Forelimb muscle (tissue), 1 donor: ENCODE data around the gene ROBO1. TPM values are rescaled to one million over a fixed set of nuclear protein-coding genes. Genes with fewer than 3 reads are reported as not detected.

Experiments
- DNase-seq: peaks from one replicate; pipeline ENCODE4 v3.0.0-alpha.2; 2013; ENCODE audit warnings: low read depth
- polyA plus RNA-seq: library from polyadenylated mRNA; unstranded; fragments of 120-200 nt; gene quantifications from one replicate; pipeline ENCODE4 v1.2.1, GENCODE V29; 2013; ENCODE audit not compliant: insufficient read length

Gene ROBO1
- polyA plus RNA-seq, 1 donor = 35.9 TPM

DNA sequence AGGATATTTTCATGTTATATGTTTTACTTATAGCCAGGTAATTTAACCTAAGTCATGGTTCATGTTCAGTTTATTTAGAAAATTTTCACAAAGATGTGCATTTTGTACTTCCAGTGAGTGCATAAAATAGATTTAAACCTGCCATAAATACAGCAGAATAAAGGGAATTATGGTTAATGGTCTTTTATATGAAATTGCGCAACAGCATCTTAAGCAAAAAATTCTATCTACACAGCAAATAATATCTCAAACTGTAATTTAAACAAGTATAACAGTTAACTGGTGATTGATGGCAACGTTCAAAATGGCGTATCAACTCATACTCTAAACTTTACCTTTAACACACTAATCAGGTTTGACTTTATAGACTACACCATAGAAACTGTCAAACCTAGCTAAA is 97.6 kb downstream of the ROBO1 start:
- DNase-seq = no peak

DNA sequence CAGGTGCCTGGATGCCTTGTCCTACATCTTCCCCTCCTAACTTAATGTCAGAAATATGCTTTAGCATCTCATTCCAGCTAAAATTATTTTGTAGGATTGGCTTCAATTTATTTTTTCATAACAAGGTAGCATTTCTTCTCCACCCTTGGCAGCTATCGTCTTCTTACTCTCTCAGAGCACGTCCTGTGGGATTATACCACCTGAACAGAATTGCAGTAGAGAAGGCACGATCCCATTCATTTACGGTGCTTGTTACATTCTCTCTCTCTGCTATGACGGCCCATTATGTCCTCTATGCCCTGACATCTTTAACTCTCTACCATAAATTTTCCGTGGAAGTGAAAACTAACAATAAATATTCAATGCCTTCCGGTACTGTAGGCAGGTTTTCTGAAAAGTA is 103.3 kb downstream of the ROBO1 start:
- DNase-seq = no peak

DNA sequence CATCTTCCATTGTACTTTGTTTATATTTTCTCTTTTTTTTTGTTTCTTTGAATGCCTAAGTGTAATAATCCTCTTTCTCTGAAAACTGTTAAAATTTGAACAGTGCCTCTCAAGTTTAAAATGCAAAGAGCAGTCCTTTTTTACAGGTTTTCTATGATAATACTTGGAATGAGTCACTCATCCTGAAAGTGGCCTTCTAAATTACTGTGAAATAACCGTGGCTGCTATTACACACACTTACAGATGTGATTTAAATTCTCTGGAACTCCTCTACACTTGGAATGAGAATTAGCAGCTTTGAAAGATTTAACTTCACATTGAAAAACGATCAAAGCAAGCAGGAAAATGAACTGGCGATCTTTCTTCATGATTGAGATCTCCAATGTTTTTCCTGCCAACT is 105.9 kb downstream of the ROBO1 start:
- DNase-seq = no peak

DNA sequence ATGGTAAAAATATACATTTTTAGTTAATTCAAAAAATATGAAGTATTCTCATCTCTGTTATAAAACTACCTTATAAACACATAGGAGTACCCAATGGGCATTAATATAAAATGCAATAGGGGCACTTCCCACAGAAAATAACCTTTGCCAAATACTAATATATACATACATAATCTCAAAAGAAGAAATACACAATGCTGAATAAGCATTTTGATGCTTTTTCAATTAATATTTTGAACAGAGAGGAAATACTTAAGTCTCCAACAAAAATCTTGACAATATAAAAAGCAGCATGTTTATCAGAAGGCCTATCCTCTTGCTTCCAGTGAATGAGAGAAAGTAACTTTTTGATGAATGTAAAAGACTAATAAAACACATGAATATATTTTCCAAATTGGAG is 110.7 kb downstream of the ROBO1 start:
- DNase-seq = no peak

DNA sequence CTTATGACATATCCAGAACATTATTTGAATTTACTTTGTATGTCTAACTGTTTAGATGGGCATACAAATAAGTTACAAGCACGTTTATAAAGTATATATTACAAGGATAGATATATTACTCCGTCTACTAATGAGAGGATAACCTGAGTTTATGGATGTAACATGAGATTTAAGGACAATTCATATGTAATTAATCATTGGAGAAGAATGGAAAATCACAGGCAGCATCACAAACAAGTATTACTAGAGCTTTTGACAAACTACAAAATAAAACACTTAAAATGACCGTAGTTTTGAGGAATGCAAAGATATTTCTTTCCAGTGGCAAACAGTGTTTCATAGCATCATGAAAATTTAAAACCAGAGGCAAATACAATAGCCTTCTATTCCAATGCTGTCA is 113.8 kb downstream of the ROBO1 start:
- no peak for DNase-seq

DNA sequence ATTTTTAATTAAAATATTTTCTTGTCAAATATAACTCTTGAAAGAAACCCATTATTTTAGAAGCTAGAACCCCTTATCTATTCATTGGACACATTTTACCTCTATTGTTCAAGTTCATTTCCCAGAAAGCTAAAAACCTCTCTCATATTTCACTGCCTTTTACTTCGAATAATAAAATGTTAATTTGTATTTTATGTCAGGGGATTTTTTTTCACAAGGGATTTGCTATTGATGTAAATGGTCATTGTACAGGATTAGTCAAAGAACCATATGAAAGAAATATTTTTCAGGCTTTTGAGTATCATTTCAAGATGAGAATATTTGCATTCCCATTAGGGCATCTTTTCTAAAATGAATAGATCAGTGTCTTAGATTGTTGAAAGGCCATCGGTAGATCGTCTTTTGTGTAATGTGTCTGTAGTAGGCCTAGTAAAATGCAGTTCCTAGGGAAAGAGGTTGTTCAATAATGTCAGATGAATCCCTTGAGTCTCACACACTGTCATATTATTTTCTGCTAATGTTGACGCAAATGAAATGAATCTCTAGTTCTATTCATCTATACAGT is 114.5 kb downstream of the ROBO1 start:
- no peak for DNase-seq

DNA sequence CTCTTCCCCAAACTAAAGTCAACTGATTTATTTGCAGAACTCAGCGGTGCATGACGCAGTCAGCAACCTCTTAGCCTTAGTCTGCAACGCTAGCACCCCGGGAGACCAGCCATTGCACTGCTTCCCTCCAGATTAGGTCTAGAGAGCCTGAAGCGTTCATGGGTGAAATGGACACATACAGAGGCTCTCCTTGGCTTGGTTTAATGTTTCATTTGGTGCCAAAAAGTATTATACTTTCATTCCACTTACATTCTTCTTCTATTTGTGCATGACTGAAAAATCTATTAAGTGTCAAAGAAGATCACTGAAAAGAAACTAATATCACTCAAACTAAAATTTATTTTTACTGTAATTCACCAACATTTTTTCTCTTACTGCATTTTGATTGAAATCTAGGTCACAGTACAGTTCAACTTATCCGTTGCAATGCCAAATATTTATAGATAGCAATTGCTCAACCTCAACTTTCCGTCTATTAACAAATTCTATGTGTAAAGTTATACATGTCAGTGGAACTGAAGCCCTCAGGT is 116.2 kb downstream of the ROBO1 start:
- no peak for DNase-seq

DNA sequence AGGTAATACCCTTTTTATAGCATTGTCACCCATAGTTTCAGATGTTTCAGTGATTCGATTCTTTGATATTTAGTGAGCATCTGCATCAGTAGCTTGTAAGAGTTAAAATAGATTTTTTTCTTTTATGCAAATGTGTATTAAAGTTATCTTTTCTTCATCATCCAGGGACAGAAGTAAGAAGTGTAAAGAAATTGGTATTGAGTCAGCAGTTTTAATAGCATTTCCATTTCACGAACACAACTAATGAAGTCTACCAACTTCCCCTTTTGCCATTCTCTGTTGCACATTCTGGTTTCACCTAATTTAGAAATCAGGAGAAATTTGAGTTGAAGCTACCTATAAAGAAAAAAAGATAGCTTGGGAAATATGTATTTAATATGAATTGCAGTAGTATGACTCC is 127.9 kb downstream of the ROBO1 start:
- DNase-seq = no peak

DNA sequence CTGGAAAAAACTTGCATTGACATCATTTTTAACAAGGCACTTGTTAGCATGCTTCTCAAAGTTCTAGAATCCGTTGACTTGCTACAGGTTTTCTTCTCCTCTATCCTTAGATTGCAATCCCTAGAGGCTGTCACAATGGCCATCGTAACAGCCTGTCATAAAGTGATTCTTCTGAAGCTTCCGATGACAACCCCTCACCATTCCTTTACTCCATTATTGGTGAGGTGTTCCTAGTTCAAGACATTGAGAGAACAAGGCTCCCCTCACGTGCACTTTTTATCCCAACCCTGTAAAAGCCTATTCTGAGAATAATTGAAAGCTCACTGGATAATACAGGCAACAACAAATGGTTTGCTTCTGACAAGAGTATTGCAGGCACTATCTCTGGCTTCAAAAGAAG is 131.4 kb downstream of the ROBO1 start:
- no peak for DNase-seq

DNA sequence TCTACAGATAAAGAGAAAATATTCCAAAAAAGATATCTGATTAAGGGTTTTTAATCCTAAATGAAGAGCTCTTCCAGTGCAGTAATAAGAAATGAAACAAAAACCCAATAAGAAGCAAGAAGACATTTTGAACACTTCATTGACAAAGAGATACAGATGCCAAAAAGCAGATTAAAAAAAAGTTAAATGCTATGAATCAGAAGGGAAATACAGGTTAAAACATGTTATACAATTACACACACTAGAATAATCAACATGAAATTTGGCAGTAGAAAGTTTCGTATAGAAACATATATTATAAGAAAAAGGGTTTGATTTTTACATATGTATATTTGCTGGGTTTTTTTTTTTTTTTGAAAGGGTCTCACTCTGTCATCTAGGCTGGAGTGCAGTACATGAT is 135.0 kb downstream of the ROBO1 start:
- DNase-seq = no peak

DNA sequence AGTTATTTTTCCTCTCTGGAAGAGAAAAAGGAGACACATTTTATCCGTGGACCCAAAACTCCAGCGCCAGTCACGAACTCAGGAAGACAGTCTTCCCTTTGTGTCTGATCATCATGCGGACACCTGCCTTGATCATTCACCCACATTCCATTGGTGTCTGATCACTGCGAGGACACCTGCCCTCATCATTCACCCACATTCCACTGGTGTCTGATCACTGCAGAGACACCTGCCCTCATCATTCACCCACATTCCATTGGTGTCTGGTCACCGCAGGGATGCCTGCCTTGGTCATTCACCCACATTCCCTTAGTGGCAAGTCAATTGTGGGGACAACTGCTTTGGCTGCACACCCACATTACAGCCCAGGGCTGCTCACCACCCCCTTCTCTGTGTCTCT is 148.9 kb downstream of the ROBO1 start:
- DNase-seq = no peak

DNA sequence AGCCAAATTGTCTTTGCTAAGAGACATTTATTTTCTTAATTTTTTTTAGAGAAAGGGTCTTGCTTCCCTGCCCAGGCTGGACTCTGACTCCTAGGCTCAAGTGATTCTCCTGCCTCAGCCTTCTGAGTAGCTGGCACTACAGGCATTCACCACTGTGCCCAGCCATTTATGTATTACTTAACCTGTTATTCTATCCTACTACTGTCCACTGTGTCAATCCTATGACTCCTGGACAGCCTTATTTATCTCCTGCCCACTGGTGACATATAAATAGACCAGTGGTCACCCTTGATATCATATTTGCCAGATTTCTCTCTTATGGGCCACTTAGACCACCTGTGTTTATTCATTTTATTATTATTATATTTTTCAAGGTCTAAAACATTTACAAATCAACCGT is 161.4 kb downstream of the ROBO1 start:
- DNase-seq = no peak

DNA sequence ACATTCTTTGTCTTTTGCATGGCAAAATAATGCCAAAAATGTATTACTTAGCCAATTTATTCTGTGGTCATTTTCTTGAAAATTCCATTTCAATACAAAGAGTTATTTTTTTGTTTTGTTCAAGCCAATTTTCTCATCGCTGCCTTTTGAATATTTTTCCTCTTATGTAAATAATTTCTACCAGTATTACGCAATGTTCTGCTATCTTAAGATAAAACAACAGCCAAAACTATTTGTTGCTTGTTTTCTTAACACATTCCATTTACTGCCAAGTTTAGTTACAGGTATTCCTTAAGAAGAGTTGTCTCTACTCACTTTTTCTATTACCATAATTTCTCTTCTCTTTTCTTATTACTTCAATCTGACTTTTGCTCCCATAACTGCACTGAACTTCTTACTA is 163.1 kb downstream of the ROBO1 start:
- DNase-seq = no peak

DNA sequence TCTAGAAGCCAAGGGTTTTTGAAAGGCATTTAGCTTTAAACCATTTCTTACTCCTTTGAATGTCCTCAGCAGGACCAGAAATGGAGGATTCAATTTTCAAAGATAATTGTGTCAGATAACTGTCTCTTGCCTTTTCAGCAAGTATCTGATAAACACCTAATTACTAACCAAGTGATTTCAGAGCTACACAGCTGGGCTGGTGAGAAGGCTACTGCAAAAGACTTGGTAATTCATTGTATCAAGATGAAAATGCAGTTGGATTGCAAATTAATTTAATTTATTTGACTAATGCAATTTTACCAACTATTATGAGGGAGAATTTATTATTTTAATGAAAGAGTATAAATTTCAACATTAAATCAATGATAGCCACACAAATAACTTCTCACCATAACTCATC is 165.4 kb downstream of the ROBO1 start:
- DNase-seq = no peak

DNA sequence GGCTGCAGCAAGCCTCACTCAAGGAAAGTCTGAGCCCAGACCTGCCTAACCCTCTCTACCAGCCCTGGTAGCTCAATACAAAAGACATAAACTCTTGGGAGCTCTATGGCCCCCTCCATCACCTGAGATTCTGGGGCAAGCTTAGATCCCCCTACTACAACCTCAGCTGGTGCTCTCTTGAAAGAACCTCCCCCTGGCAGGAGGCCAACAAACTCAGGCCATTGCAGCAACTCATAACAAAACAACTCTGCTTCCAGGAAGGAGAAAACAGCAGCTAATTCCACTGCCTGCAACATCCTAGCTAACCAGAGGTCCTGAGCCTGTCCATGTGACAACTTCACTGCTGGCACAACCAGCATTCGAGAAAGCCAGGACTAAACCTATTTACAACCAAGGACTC is 169.2 kb downstream of the ROBO1 start:
- no peak for DNase-seq

DNA sequence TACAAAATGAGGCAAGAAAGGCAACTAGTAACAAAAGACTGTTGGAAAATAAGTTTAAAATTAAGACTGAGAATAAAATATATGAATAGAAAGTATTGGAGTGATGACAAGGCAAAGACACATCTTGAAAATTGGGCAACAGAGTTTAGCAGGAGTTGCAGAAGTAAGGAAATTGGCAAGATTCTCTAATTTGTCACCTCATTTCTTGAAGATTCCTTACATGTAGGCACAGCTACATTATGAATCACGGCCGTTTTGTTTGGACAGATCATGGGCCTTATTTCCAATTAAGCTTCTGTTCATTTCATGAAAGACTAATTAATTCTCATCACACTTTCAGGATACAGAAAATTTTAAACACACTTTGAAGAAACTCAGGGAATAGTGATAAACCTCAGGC is 170.1 kb downstream of the ROBO1 start:
- DNase-seq = no peak

DNA sequence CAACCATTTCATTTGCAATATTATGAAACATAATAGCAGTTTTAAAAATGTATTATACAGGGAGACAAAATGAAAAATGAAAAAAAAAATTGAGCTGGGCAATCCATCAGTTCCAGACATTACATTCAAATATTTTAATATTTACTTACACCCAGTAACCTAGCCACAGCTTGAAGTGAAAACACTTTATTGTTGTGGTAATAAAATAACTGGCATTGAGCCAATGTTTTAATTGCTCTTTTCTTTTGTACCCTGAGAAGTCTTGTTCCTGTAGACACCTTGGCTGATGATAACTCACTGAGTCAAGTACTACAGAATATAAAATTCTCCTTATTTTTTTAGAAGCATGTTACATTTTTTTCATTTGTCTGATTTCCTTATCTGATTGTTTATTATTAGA is 180.6 kb downstream of the ROBO1 start:
- DNase-seq = no peak

DNA sequence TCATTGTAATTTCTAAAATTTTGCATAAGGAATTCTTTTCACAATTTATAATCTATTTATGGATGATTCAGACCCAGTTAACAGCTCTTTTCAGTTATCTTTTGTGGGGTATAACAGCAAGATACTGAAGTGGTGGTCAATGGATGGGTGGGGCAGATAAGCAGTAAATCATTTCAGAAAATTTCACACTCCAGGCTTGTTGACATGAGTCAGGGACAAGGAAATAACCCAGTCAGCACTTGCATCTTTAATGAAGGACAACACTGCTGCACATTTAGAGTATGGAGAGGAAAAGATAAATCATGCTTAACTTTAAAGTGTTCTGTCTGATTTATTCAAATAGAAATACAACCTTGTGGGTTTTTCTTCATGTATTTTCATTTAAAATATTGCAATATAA is 181.6 kb downstream of the ROBO1 start:
- no peak for DNase-seq

DNA sequence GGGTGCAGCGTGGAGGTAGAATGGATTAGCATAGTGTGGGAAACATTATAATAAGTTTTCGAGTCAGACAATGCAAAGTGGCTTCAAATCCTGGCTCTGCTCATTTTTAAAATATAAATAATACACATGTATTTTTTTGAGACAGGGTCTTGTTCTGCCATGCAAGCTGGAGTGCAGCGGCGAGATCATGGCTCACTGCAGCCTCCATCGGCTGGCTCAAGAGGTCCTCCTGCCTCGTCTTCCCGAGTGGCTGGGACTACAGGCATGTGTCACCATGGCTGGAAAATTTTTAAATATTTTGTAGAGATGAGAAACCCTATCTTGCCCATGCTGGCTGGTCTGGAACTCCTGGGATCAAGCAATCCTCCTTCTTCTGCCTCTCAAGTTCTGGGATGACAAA is 194.9 kb downstream of the ROBO1 start:
- no peak for DNase-seq

DNA sequence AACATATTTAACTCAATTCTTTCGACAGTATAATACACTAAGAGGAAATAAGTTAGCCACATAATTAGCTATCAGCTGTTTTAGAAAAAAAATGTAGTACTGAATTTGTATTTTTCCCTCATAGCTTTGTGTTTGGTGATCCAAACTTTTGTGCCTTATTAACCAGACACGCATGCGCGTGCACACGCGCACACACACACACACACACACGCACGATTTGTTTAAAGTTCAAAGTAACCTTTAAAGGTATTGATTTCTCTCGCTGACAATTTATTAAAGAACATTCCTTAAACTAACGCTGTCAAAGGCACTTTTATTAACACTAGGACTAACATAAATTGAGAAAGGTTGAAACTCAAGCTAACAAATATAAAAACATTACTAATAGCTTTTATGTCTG is 198.9 kb downstream of the ROBO1 start:
- no peak for DNase-seq

DNA sequence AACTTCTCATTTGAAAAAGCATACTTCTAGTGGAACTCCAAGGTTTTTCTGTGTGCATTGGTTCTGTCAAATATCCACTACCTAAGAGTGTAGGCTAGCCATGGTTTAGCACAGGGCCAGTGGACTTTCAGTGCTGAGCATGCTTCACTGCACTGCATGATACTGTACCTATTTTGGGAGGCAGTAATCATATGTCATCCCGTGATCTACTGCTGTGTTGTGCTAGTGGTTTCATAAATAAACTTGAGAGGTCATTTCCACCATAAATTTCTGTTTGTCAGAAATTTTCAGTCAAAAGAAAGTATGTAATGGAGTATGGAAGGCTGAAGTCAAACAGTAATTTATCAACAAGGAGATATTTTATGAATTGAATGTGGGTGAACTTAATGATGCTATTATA is 203.6 kb downstream of the ROBO1 start:
- DNase-seq = no peak

DNA sequence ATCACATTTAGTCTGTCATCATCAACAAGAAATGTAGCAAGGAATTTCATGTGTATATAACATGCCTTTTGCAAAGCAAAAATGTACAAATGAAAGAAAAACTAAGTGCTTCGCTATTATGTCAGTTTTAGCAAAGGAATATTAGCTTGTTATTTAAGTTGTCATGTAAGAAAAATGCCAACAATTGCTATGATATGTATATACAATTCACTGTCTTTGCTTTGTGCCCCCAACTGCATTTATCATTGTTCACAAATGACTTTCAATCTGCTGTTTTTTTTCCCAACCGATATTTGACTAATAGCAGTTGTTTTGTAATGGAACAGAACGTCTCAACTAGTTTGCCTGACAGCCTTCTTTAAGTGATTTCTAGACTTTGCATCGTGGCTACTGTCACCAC is 207.1 kb downstream of the ROBO1 start:
- DNase-seq = no peak

DNA sequence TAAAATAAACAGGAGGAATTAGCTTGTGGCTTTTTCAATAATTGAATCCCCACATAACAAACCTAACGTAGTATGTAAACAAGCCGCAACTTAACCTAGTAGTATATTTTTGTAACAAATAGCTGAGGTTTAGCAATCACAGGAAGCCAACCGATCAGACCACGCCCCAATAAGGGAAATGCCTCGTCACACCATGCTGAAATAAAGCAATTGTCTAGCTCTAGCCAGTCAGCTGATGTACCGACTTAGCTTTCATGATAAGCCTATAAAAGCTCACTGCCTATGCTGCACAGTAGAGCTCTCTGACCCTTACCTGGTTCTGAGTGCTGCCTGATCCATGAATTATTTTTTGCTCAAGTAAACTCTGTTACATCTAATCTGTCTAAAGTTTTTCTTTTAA is 208.9 kb downstream of the ROBO1 start:
- no peak for DNase-seq

DNA sequence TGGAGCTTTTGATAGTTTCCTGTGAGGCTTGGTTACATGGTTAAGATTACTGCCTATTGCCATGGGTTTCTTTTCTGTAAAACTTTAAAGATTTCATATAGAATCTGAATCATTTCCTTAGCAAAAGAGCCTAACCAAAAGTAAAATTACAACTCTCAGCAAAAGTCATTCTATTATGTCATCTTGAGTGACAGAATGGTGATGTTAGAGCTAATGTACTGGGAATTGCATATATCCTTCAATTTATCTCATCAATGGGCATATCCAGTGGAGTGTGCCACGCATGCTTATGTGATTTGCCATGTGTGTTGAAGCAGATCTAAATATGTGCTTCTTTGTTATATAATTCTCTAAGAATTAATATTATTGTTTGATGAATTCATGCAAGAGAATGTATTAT is 212.1 kb downstream of the ROBO1 start:
- DNase-seq = no peak

DNA sequence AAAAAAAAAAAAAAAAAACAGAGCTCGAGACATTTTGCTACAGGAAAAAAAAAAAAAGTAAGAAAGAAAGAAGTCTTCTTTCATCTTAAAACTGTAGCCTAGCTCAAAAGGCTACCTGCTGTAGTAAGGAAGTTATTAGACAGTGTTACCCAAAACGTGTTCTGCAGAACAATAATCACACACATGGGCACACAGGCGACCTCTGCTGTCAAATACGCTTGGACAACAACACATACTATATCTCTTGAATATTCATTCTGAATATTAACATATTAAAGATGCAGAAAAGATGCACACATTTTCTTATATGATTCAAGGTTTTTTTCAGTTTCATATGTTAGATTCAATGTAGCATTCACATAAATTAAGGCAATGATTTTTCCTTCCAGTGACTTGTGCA is 215.8 kb downstream of the ROBO1 start:
- no peak for DNase-seq
